ENCODE data around the gene EMSY.

- TF ChIP-seq CTCF (IDR thresholded peaks at IDR 0.05) (no peak), POLR2A (IDR thresholded peaks at IDR 0.05) (no peak)
Observed at GRCh38 chr11:76524919-76525318, 80.1 kb downstream of the EMSY start.

Measured in testis (tissue), 2 donors.